Measurements from ENCODE around the gene GPR156. TPM values are rescaled to one million over a fixed set of nuclear protein-coding genes. Genes with fewer than 3 reads are reported as not detected.

Gene GPR156
- total RNA-seq, 1 experiment from 2014 or later, result 1.7 TPM

DNA sequence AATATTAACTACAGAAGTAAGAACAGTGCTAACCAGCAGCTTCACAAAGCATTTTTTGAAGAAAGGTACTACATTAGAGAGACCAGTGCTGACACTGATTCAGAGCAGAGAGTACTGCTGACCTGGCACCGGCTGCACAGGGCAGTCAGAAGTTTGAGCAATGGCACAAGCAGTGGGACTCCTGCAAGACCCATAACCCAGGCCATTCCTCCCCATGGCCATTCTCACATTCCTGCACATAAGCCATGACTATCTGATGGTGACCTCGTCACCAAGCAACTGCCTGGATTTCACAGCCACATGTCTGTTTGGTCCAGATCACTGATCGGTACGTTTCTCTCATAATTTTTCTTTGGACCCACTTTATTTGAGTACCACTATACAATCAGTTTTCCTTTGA is 88.7 kb downstream of the GPR156 start:
- no peak for DNase-seq (ENCODE audit: low read depth)

DNA sequence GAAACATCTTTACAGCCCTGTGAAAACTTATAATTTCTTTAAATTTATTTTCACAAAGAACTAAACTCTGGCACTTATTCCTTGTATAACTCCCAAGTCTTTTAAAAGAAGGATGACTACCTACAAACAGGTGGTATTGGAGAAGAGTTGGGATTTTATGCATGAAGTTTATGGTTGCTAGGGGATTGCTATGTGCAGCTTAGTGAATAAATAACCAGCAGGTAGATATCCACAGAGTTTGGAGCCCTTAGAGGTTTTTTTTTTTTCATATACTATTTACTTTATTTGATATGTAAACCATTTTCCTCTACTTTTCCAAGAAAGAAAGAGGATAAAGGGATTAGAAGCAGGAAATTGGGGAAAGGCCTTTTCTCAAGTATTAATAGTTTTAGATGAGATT is 91.5 kb downstream of the GPR156 start:
- no peak for DNase-seq (ENCODE audit: low read depth)

DNA sequence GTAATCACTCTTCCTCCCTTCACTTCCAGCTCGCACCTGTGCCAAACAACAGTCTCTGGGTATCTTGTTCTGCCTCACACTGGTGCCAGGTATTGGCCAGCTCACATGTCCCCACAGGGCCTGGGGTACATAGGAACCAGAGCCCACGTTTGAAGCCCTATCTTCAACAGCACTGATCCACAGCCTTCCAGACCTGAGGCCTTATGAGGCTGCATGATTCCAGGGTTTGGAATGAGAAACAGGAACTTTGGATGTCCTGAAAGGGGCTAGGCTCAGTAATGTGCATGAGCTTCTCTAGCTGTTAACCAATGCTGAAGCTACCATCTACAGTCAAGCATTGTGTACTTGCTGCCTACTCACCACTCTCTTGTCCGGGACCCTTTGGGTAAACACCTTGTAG is 92.4 kb downstream of the GPR156 start:
- no peak for DNase-seq (ENCODE audit: low read depth)

DNA sequence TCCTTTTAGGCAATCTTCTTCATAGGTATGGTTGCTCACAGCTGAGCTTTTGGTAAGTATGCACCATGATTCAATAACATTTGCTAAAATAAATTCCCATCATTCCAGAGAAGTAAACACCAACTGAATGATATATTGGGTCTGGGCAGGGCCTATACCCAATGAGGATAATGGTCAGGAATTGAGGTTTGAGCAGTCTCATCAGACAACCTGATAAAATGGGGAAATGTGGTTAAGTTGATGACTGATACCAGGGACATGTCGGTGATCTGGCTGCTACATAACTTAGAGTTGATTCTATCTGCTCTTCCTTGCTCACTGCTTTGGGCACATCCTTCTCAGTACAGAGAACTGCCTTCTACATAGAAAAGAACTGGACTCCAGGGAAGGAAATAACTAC is 92.9 kb downstream of the GPR156 start:
- DNase-seq (ENCODE audit: low read depth), result no peak

GRCh38 chr3:120182613-120183511 is 102.2 kb downstream of the GPR156 start:
- DNase-seq (ENCODE audit: low read depth), result peak; percentile 29

- DNase-seq (ENCODE audit: low read depth), result no peak
These were observed 103.4 kb downstream of the GPR156 start for GRCh38 chr3:120181632-120182031.

DNA sequence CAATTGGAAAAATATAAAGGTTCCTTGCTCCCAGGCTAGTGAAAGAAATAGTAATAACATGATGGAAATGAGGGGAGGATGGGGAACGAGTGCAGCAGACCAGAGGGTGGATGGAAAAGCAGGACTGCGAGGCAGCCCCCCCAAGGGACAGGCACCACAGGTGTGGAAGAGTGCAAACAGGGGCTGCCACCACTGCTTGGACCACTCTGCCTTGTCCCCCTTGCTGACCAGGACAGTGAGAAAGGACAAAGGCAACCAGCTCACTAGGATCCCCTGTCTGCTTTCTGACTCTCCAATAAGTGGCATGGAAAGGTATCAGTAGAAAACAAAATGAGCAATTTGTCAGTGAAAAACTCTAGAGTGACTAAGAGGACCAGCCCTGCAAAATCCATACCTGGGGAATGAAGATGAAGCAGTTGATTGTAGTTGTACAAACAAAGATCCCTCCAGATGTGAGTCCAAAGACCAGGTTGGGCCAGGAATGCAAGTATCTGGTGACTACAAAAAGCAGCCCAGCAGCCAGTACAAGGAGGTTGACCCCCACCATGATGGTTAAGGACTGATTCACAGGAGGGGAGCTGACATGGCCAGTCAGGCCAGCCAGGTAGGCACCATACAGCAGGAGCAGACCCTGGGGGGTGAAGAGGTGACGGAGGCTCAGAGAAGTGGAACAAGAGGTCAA is 104.2 kb downstream of the GPR156 start:
- DNase-seq (ENCODE audit: low read depth), result no peak

GRCh38 chr3:120177707-120178306 is 107.2 kb downstream of the GPR156 start:
- DNase-seq (ENCODE audit: low read depth), result peak; percentile 71

DNA sequence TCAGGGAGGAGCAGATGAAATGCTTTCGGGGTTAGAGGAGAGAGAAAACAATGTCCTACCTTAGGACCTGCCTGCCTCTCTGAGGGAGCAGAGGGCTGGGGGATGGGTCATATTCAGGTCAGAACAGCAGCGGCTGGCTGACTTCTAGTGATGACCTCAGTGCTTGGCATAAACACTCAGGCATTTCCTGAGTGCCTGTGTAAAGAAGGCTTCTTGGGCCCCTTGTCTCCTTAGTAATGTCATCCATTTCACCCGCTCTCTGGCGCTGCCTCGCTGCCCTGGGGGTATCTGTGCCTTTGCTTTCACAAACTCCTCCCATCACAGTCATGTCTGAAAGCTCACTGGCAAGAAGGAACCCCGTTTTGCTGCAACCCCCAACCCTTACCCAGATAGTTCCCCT is 107.9 kb downstream of the GPR156 start:
- DNase-seq (ENCODE audit: low read depth), result peak; percentile 95

DNA sequence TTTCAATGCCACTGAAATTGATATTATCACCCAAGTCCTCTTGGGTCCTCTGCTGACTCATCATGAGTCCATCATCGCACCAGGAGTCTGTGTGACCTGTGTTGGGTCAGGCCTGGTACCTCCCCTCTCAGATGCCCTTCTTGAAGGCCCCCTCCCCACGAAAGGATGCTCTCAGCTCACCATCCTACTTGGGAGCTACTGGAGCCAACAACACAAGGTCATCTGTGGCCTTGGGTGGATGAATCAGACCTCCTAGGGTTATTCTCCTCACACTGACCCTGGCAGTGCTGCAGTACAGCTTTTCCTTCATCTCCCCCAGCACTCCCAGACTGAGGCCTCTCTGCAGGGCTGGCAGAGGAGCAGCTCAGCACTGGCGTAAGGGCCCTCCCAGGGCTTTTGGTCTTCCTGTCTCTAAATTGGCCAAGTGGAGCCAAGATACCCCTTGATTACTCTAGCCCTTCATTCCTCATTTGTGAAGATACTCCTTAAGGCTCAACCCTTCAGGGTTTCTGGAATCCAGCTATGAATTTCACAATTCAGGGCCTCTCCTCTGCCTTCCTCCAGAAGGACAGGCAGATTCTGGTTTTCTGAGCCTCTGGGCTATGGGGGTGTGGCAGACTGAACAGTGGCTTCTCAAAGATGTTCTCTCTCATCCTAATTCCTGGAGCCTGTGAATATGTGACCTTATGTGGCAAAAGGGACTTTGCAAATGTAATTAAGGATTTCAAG is 110.0 kb downstream of the GPR156 start:
- DNase-seq (ENCODE audit: low read depth), result no peak

- no peak for DNase-seq (ENCODE audit: low read depth)
These were observed 111.9 kb downstream of the GPR156 start for GRCh38 chr3:120173056-120173675.

- DNase-seq (ENCODE audit: low read depth), result no peak
These were observed 113.0 kb downstream of the GPR156 start for GRCh38 chr3:120172070-120172469.

DNA sequence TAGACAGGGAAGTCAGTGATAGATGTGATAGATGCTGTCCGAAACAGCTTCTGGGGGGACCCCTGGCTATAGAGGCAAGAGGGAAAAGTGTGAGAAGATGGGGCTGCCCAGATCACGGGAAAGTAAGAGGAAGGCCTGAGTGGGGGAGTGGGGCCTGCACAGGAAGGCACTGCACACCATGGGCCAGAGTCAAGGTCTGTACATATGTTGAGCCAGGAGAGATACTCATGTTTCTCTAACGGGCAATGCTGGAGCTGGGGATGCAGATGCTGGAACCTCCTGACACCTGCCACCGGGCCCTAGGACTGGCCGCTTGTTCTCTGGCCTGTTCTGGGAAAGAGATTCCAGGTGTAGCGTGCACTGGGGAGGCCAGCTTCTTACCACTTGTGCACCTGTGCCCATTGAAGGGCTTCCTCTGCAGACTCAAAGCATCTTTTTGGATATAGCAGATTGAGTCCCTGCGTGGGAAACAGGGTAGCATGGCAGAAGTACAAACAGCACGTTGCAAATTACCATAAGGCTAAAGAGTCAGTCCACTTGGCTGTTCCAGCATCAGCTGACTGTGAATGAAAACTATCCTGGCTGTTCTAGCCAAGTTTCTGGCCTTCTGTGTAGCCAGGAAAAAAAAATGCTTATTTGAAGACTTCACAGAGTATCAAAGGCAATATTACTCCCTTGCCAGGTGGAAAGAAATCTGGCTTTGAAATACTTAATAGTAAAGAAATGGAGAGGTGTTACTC is 113.7 kb downstream of the GPR156 start:
- no peak for DNase-seq (ENCODE audit: low read depth)

DNA sequence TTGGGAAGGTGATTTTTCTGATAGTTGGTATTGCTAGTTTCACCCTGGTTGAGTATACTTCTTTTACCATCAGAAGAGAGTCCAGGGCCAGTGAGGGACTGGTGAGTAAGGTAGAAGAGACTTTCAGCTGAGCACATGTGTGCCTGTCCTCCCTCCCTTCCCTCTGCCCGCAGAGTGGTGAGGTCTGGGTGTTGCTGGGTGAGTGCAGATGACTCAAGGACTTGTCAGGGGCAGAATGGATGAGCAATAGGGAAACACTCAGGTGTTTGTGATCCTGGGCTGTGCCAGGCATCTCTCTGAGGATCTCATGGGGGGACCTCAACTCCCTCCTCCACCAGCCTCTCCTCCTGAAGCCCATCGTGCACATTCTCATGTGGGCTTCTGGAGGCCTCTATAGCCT is 114.8 kb downstream of the GPR156 start:
- peak; percentile 90 for DNase-seq (ENCODE audit: low read depth)

DNA sequence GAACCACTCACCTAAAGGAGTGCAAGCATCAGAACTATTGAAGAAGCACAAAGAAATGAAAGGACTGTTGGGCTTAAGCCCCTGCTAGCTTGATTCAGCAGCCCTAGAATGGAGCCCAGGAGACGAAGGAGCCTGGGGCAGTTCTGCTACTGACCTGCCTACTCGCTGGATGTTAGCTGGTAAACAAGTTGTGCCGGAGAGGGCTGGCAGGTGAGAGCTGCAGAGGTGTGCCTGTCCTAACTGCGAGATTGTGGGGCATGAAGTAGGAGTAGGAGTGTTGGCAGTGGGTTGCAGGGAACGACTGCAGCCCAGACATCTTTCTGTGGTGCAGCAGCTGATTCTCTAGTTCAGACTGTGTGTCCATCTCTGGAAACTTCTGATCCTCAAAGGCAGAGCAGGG is 115.6 kb downstream of the GPR156 start:
- DNase-seq (ENCODE audit: low read depth), result no peak

DNA sequence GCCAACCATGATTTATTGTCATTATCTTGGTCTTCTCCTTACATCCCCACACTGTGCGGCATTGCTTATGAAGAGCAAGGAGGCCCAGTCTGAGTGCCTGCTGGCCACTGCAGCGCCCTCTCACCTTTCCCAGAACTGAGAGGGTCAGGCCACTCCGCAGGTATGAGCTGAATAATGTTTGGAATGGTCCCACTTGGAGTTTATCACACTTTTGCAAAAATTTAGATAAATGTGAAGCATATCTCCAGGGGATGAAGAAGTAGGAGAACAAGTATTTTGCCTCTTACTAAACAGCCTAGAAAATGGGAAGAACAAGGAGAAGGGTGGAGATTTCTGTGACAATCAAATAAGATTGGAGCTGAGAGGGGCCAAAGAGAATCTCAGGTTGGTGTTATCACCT is 116.4 kb downstream of the GPR156 start:
- DNase-seq (ENCODE audit: low read depth), result no peak

GRCh38 chr3:120168038-120168437 is 117.0 kb downstream of the GPR156 start:
- DNase-seq (ENCODE audit: low read depth), result no peak

- DNase-seq (ENCODE audit: low read depth), result no peak
These were observed 117.5 kb downstream of the GPR156 start for GRCh38 chr3:120167488-120167887.

DNA sequence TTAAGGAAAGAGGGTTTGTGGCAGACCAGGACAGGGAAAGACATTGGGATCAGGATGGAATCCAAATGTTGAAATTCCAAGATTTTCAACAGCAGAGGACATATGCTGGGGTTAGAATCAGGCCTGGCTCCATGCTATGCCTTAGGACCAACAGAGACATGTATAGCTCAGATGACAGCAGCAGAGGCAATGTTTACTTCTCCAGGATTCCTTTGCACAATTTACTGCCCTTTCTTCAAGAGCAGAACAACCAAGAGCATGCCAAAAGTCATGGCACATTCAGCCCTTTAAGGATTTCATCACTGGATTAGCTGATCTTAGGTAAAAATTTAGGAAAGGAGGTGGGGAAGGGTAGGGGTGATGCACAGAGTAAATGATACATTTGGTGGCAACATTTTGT is 121.2 kb downstream of the GPR156 start:
- DNase-seq (ENCODE audit: low read depth), result no peak

GRCh38 chr3:120163026-120163425 is 122.0 kb downstream of the GPR156 start:
- DNase-seq (ENCODE audit: low read depth), result no peak

GRCh38 chr3:120162400-120162799 is 122.6 kb downstream of the GPR156 start:
- no peak for DNase-seq (ENCODE audit: low read depth)
